Panc1 (cell line): ENCODE measurements around the gene FSD1. TPM values are rescaled to one million over a fixed set of nuclear protein-coding genes. Genes with fewer than 3 reads are reported as not detected.

ENCODE experiments used
- ATAC-seq: fragments of 200-7000 bp; cut with Tn5 transposase; 2 replicates; pipeline ENCODE4 v1.9.1; 2020; ENCODE audit warnings: mild to moderate bottlenecking, moderate library complexity
- BruUV-seq: library from RNA; stranded (reverse); fragments of 400-500 nt; replicated peaks from 2 replicates; lab custom pipeline; 2021; lab: Mats Ljungman, UMichigan
- CTCF ChIA-PET: fragments of 300-600 bp; sonication (Branson Sonifier 250); formaldehyde crosslinking; loops from one replicate; lab custom pipeline; 2022; ENCODE audit warnings: antibody characterized with exemption; lab: Charles Lee
- POLR2A ChIA-PET: fragments of 300-600 bp; sonication (Branson Sonifier 250); formaldehyde crosslinking; loops from one replicate; lab custom pipeline; 2022; ENCODE audit warnings: antibody characterized with exemption; lab: Charles Lee
- DNase-seq: peaks from one replicate; pipeline ENCODE4 v3.0.0-alpha.2; 2010; ENCODE audit warnings: low read depth, low spot score
- H3K27ac ChIP-seq: 2 replicates; pipeline ENCODE4 v1.5.1; 2011; ENCODE audit warnings: mild to moderate bottlenecking, low read length, inconsistent platforms
- H3K27me3 ChIP-seq: fragments of 200-500 bp; sonication (Bioruptor generic); 2 replicates; pipeline ENCODE4 v1.6.0; 2014; ENCODE audit warnings: low read length, inconsistent platforms; ENCODE audit not compliant: control insufficient read depth, insufficient read depth
- H3K36me3 ChIP-seq: fragments of 200-500 bp; sonication (Bioruptor generic); 2 replicates; pipeline ENCODE4 v1.5.1; 2014; ENCODE audit warnings: inconsistent platforms, mild to moderate bottlenecking, low read length, moderate library complexity; ENCODE audit not compliant: control insufficient read depth, insufficient read depth
- H3K4me1 ChIP-seq: 2 replicates; pipeline ENCODE4 v1.5.1; 2011; ENCODE audit warnings: inconsistent platforms, mild to moderate bottlenecking, low read length, moderate library complexity; ENCODE audit not compliant: control insufficient read depth, insufficient read depth
- H3K4me3 ChIP-seq, 2 experiments: 2 replicates each; pipeline ENCODE4 v1.5.1; 2011 to 2012; ENCODE audit warnings: low read depth in 2 of 2, low read length in 2 of 2, mild to moderate bottlenecking in 2 of 2, inconsistent platforms in 1 of 2, moderate library complexity in 1 of 2
- H3K9me3 ChIP-seq: fragments of 200-500 bp; sonication (Bioruptor generic); 2 replicates; pipeline ENCODE4 v1.5.1; 2014; ENCODE audit warnings: low read depth, mild to moderate bottlenecking, inconsistent platforms, low read length, moderate library complexity; ENCODE audit not compliant: control insufficient read depth, insufficient read depth
- CTCF ChIP-seq: fragments of 450-650 bp; IDR thresholded peaks from 2 replicates; pipeline ENCODE4 v1.5.1; 2017; ENCODE audit warnings: mild to moderate bottlenecking
- POLR2AphosphoS5 ChIP-seq: IDR thresholded peaks from 2 replicates; pipeline ENCODE4 v1.6.1; 2012; ENCODE audit warnings: mild to moderate bottlenecking, low read depth, low read length, moderate library complexity
- SIN3A ChIP-seq: IDR thresholded peaks from 2 replicates; pipeline ENCODE4 v1.6.1; 2012; ENCODE audit warnings: low read depth, mild to moderate bottlenecking, low read length, moderate library complexity, borderline replicate concordance; ENCODE audit not compliant: insufficient read depth
- TCF7L2 ChIP-seq: IDR thresholded peaks from 2 replicates; pipeline ENCODE4 v1.6.1; 2011; ENCODE audit warnings: mild to moderate bottlenecking, low read depth, low read length, inconsistent platforms
- in situ Hi-C: cut with HindIII; loops from 2 replicates; pipeline ENCODE4 v1.10.0; 2016; ENCODE audit warnings: low sequenced_read_pairs, low pct_unique_long_range_greater_than_20kb
- intact Hi-C: fragments of 100-400 bp; cut with micrococcal nuclease; formaldehyde crosslinking; loops from one replicate; pipeline ENCODE4 v1.10.0; 2022; ENCODE audit not compliant: unreplicated experiment
- total RNA-seq: library from RNA; stranded (reverse); gene quantifications from one replicate; pipeline ENCODE4 v1.2.1, GENCODE V29; 2021; ENCODE audit not compliant: unreplicated experiment
- TF ChIP-seq, protein P1 (sequence below), 2 experiments: IDR thresholded peaks; 2 replicates each; pipeline ENCODE4 v1.6.1; 2011 to 2012; ENCODE audit warnings: low read depth in 2 of 2, control low read depth in 1 of 2, low read length in 1 of 2, mild to moderate bottlenecking in 1 of 2, moderate library complexity in 1 of 2; ENCODE audit not compliant: insufficient read depth in 1 of 2

The FSD1 gene
- total RNA-seq, 1 experiment from 2014 or later: 12.1 TPM

- no peaks in the 10 kb centered on the region for H3K36me3 ChIP-seq
- TF ChIP-seq POLR2AphosphoS5 (no peak), CTCF (no peak), SIN3A (no peak), TCF7L2 (no peak)
- TF ChIP-seq, protein P1, sequence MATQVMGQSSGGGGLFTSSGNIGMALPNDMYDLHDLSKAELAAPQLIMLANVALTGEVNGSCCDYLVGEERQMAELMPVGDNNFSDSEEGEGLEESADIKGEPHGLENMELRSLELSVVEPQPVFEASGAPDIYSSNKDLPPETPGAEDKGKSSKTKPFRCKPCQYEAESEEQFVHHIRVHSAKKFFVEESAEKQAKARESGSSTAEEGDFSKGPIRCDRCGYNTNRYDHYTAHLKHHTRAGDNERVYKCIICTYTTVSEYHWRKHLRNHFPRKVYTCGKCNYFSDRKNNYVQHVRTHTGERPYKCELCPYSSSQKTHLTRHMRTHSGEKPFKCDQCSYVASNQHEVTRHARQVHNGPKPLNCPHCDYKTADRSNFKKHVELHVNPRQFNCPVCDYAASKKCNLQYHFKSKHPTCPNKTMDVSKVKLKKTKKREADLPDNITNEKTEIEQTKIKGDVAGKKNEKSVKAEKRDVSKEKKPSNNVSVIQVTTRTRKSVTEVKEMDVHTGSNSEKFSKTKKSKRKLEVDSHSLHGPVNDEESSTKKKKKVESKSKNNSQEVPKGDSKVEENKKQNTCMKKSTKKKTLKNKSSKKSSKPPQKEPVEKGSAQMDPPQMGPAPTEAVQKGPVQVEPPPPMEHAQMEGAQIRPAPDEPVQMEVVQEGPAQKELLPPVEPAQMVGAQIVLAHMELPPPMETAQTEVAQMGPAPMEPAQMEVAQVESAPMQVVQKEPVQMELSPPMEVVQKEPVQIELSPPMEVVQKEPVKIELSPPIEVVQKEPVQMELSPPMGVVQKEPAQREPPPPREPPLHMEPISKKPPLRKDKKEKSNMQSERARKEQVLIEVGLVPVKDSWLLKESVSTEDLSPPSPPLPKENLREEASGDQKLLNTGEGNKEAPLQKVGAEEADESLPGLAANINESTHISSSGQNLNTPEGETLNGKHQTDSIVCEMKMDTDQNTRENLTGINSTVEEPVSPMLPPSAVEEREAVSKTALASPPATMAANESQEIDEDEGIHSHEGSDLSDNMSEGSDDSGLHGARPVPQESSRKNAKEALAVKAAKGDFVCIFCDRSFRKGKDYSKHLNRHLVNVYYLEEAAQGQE (IDR thresholded peaks at IDR 0.05; ENCODE audit: insufficient read depth in 1 of 2, low read depth in 2 of 2, low read length in 1 of 2): no peak
- DNase-seq: no peak
- H3K4me3 ChIP-seq: no peak overlapping the region
- no peaks in the 10 kb centered on the region for H3K27me3 ChIP-seq
- in situ Hi-C loops (no loop called here), intact Hi-C loops (no loop called here)
- H3K27ac ChIP-seq: peak overlapping the region; percentile 61
- ChIA-PET CTCF (no interaction called here), POLR2A (interaction anchor here (0.7 kb wide), 1 partner anchor 57 kb away, joined by 5 read pairs; no protein-coding TSS in a partner anchor)
- BruUV-seq: TSS peak; percentile 71
- no peaks in the 10 kb centered on the region for H3K9me3 ChIP-seq
- peak; percentile 38 for ATAC-seq
- peaks cover 26% of the 10 kb centered on the region for H3K4me1 ChIP-seq
Observed at GRCh38 chr19:4360641-4361151, 56.3 kb downstream of the FSD1 start.

GRCh38 chr19:4361152-4362046, 57.0 kb downstream of the FSD1 start:
- no TSS peak for BruUV-seq
- peak overlapping the region; percentile 61; the same call in 1 of the 2 replicates for H3K27ac ChIP-seq
- no peak overlapping the region for H3K4me3 ChIP-seq
- ChIA-PET CTCF (no interaction called here), POLR2A (interaction anchor here (0.7 kb wide), 1 partner anchor 57 kb away, joined by 5 read pairs; no protein-coding TSS in a partner anchor)
- peaks cover 26% of the 10 kb centered on the region for H3K4me1 ChIP-seq
- DNase-seq (no peak), ATAC-seq (peak; percentile 52)
- no peak for TF ChIP-seq TCF7L2
- TF ChIP-seq, protein P1 (IDR thresholded peaks at IDR 0.05; ENCODE audit: insufficient read depth in 1 of 2, low read depth in 2 of 2, low read length in 1 of 2): no peak
- TF ChIP-seq SIN3A: no peak
- TF ChIP-seq POLR2AphosphoS5: 0 out of 2 replicates have a peak, but pooled peaks have one; percentile 20
- no peak for TF ChIP-seq CTCF
- no peaks in the 10 kb centered on the region for H3K36me3 ChIP-seq
- H3K27me3 ChIP-seq: no peaks in the 10 kb centered on the region
- intact Hi-C loops: no loop called here
- in situ Hi-C loops: no loop called here
- no peaks in the 10 kb centered on the region for H3K9me3 ChIP-seq
